ENCODE measurements around the gene UNK.
"Not testable (repeated sequence)": the region's sequence is repeated elsewhere in the genome, so short reads cannot be mapped to it uniquely, and the experiment has no call there.

DNA sequence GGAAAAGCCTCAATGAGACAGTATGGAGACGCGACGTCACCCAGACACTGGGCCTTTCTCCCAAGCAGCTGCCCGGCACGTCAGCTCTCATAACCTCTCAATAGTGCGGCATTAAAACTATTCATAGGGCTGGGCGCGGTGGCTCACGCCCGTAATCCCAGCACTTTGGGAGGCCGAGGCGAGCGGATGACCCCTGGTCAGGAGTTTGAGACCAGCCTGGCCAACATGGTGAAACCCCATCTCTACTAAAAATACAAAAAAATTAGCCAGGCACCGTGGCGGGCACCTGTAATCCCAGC, 67.0 kb downstream of the UNK start:
- TF ChIP-seq SP1, SUZ12, TARDBP (IDR thresholded peaks at IDR 0.05): not testable (repeated sequence)

All from HEK293T (cell line).